Sigmoid colon (tissue), 3 donors: ENCODE data around the gene KCNMB3.

Experiments
- POLR2A ChIP-seq, 2 donors: fragments of 450-650 bp; IDR thresholded peaks; one replicate each; pipeline ENCODE4 v1.6.1; 2016; ENCODE audit warnings: antibody characterized with exemption in 2 of 2, mild to moderate bottlenecking in 2 of 2, moderate library complexity in 2 of 2
- TF ChIP-seq, protein P1 (sequence below), 4 experiments: fragments of 450-650 bp in 3 of 4; fragments of 200-600 bp in 1 of 4; IDR thresholded peaks; one replicate each; pipeline ENCODE4 v1.5.1; 2016 to 2019; ENCODE audit warnings: antibody characterized with exemption in 4 of 4, mild to moderate bottlenecking in 3 of 4, moderate library complexity in 2 of 4

DNA sequence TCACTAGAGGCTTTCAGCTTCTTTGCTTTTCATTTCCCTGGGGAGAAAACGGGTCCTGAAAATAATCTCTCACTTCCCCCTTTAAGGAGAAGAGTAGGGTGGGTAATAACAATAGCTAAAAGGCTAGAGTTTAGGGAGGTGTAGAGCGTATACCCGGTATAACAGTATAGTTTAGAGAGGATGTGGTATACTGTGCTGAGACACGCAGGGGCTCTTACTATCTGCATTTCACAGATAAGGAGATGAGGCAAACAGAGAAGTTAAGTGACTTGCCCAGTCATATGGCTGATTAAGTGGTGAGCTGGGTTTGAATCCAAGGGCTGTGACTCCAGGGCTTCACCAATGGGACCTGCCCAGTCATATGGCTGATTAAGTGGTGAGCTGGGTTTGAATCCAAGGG, 15.0 kb upstream of the KCNMB3 start:
- TF ChIP-seq, protein P1, sequence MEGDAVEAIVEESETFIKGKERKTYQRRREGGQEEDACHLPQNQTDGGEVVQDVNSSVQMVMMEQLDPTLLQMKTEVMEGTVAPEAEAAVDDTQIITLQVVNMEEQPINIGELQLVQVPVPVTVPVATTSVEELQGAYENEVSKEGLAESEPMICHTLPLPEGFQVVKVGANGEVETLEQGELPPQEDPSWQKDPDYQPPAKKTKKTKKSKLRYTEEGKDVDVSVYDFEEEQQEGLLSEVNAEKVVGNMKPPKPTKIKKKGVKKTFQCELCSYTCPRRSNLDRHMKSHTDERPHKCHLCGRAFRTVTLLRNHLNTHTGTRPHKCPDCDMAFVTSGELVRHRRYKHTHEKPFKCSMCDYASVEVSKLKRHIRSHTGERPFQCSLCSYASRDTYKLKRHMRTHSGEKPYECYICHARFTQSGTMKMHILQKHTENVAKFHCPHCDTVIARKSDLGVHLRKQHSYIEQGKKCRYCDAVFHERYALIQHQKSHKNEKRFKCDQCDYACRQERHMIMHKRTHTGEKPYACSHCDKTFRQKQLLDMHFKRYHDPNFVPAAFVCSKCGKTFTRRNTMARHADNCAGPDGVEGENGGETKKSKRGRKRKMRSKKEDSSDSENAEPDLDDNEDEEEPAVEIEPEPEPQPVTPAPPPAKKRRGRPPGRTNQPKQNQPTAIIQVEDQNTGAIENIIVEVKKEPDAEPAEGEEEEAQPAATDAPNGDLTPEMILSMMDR (IDR thresholded peaks at IDR 0.05): no peak
- no peak for TF ChIP-seq POLR2A (IDR thresholded peaks at IDR 0.05)
